Esophagus mucosa (tissue), 1 donor: ENCODE data around the gene GAGE13. TPM values are rescaled to one million over a fixed set of nuclear protein-coding genes. Genes with fewer than 3 reads are reported as not detected.
"Not testable (repeated sequence)": the region's sequence is repeated elsewhere in the genome, so short reads cannot be mapped to it uniquely, and the experiment has no call there.

Experiments used
- ATAC-seq: fragments of 200-7000 bp; cut with Tn5 transposase; one replicate; pipeline ENCODE4 v1.9.1; 2020
- total RNA-seq: library from RNA; stranded (reverse); gene quantifications from one replicate; pipeline ENCODE4 v1.2.4, GENCODE V29; 2023
- donor health status: DM: yes; HTN: yes; CAD: no.

Gene GAGE13
- total RNA-seq, 1 donor from 2014 or later, result not detected

DNA sequence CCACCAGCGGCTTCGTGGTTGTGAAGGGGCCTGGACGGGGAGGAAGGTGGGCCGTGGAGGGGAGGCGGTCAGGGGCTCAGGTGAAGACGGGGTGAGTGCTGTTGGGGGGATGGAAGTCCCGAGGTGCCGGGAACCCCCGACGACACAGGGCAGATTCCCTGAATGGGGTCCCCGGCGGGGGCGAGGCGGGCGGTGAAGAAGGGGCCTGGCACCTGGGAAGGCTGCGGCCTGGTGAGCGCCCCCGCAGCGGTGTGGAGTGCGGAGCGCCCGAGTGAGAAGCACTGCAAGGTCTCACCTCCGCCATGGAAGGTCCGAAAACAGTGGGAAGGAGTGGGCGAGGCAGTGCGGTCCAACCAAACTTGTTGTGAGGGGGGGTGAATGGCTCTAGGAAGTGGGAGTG, 459 bp downstream of the GAGE13 start:
- ATAC-seq, result not testable (repeated sequence)

GRCh38 chrX:49341449-49341848, 10.1 kb downstream of the GAGE13 start:
- ATAC-seq, result not testable (repeated sequence)

- ATAC-seq, result not testable (repeated sequence)
Observed at GRCh38 chrX:49344496-49345175, 13.3 kb downstream of the GAGE13 start.

DNA sequence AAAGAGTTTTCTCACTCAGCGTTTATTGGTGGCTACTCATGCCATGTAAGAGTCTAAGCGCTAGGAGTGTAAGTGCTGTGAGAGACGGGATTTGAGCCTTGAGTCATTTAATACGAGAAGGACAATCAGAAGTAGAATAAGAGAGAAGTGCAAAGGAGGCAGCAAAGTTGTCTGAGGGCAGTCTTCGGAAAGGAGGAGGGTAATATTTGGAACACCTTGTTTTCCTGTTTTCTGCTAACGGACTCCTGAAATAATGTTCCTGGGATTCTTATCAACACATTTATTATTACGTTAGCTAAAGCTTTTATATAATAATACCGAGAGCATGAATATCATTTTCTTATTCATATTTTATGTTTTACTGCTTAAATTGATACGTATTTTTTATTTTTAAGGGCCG, 14.0 kb downstream of the GAGE13 start:
- not testable (repeated sequence) for ATAC-seq

DNA sequence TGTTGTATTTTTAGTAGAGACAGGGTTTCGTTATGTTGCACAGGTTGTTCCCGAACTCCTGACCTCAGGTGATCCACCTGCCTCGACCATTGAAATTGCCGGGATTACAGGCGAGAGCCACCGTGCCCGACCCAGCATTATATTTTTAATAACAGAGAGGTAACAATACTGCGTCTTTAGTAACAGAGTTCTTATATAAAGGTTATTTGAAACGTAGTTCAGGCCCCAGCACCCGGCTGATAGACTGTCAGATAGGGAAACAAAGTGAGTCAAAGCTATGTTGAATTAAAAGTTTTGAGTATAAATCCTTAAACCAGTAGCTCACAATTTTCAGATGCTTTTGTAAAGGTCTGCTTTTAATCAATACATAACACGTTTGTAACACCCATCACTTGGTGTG, 14.8 kb downstream of the GAGE13 start:
- ATAC-seq, result not testable (repeated sequence)

Other genes with a start within 250 kb of the GAGE13 start
- 11.9 TPM for gene GPKOW, start 207.8 kb upstream of the GAGE13 start, total RNA-seq
- gene MAGIX, start 168.8 kb upstream of the GAGE13 start, total RNA-seq, result 4.7 TPM
- 359 TPM for gene PLP2, start 159.7 kb upstream of the GAGE13 start, total RNA-seq
- gene PRICKLE3, start 145.2 kb upstream of the GAGE13 start, total RNA-seq, result 17.5 TPM
- 0.36 TPM for gene SYP, start 131.4 kb upstream of the GAGE13 start, total RNA-seq
- 0.28 TPM for gene CACNA1F, start 98.2 kb upstream of the GAGE13 start, total RNA-seq
- 9.4 TPM for gene CCDC22, start 96.1 kb upstream of the GAGE13 start, total RNA-seq
- gene FOXP3, start 66.9 kb upstream of the GAGE13 start, total RNA-seq, result 0.76 TPM
- 3.4 TPM for gene PPP1R3F, start 61.8 kb upstream of the GAGE13 start, total RNA-seq
- not detected for gene GAGE10, start 27.9 kb upstream of the GAGE13 start, total RNA-seq
- gene GAGE12J, start 9.5 kb upstream of the GAGE13 start, total RNA-seq, result not detected
- gene GAGE12C, start 200.6 kb downstream of the GAGE13 start, total RNA-seq, result not detected
- not detected for gene GAGE12D, start 210.2 kb downstream of the GAGE13 start, total RNA-seq
- gene GAGE12E, start 219.7 kb downstream of the GAGE13 start, total RNA-seq, result not detected
- gene GAGE12F, start 229.3 kb downstream of the GAGE13 start, total RNA-seq, result not detected
- not detected for gene GAGE12G, start 238.8 kb downstream of the GAGE13 start, total RNA-seq
- not detected for gene GAGE12H, start 248.4 kb downstream of the GAGE13 start, total RNA-seq